PFSK-1 (cell line): Measurements from ENCODE around the gene POLR3B.

Source experiments
- POLR2AphosphoS5 ChIP-seq: IDR thresholded peaks from 2 replicates; pipeline ENCODE4 v1.6.1; 2012; ENCODE audit warnings: low read depth, mild to moderate bottlenecking, control low read depth, low read length, moderate library complexity
- SIN3A ChIP-seq: IDR thresholded peaks from 2 replicates; pipeline ENCODE4 v1.6.1; 2012; ENCODE audit warnings: mild to moderate bottlenecking, low read length, moderate library complexity, borderline replicate concordance; ENCODE audit not compliant: insufficient read depth
- TAF1 ChIP-seq: IDR thresholded peaks from 2 replicates; pipeline ENCODE4 v1.6.1; 2012; ENCODE audit warnings: low read length, control low read depth, borderline replicate concordance; ENCODE audit not compliant: insufficient read depth
- TF ChIP-seq, protein P1 (sequence below), 2 experiments: IDR thresholded peaks; 2 replicates each; pipeline versions ENCODE4 v1.6.1 to v1.8.0; 2011 to 2012; ENCODE audit warnings: low read depth in 2 of 2, low read length in 2 of 2, control low read depth in 1 of 2, inconsistent platforms in 1 of 2, mild to moderate bottlenecking in 1 of 2, moderate library complexity in 1 of 2; ENCODE audit not compliant: insufficient read depth in 1 of 2

DNA sequence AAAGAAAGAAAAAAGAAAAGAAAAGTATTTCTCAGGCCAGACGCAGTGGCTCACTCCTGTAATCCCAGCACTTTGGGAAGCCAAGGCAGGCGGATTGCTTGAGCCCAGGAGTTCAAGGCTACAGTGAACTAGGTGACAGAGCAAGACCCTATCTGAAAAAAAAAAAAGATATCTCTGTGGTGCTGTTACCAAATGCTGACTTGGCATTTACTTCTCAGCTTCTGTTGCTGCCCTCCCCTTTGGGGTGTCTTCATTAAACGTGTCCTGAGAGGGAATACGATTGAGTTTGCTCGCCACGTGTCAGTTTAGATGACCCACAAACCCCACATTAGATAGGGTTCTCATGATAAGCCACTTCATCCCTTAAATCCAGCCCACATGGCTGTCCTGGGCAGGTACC lies 4.4 kb upstream of the POLR3B start:
- no peak for TF ChIP-seq POLR2AphosphoS5
- TF ChIP-seq TAF1, result no peak
- TF ChIP-seq, protein P1, sequence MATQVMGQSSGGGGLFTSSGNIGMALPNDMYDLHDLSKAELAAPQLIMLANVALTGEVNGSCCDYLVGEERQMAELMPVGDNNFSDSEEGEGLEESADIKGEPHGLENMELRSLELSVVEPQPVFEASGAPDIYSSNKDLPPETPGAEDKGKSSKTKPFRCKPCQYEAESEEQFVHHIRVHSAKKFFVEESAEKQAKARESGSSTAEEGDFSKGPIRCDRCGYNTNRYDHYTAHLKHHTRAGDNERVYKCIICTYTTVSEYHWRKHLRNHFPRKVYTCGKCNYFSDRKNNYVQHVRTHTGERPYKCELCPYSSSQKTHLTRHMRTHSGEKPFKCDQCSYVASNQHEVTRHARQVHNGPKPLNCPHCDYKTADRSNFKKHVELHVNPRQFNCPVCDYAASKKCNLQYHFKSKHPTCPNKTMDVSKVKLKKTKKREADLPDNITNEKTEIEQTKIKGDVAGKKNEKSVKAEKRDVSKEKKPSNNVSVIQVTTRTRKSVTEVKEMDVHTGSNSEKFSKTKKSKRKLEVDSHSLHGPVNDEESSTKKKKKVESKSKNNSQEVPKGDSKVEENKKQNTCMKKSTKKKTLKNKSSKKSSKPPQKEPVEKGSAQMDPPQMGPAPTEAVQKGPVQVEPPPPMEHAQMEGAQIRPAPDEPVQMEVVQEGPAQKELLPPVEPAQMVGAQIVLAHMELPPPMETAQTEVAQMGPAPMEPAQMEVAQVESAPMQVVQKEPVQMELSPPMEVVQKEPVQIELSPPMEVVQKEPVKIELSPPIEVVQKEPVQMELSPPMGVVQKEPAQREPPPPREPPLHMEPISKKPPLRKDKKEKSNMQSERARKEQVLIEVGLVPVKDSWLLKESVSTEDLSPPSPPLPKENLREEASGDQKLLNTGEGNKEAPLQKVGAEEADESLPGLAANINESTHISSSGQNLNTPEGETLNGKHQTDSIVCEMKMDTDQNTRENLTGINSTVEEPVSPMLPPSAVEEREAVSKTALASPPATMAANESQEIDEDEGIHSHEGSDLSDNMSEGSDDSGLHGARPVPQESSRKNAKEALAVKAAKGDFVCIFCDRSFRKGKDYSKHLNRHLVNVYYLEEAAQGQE (IDR thresholded peaks at IDR 0.05; ENCODE audit: insufficient read depth in 1 of 2, low read depth in 2 of 2, low read length in 2 of 2), result no peak
- TF ChIP-seq SIN3A, result no peak
